Psoas muscle (tissue), 8 donors: Measurements from ENCODE around the gene TESK1. TPM values are rescaled to one million over a fixed set of nuclear protein-coding genes. Genes with fewer than 3 reads are reported as not detected.

Experiments
- ATAC-seq, 4 donors: fragments of 200-7000 bp; cut with Tn5 transposase; one replicate each; pipeline ENCODE4 v1.9.1; 2020; ENCODE audit warnings: moderate library complexity in 3 of 4, mild to moderate bottlenecking in 2 of 4
- DNase-seq, 2 donors: peaks; one replicate each; pipeline ENCODE4 v3.0.0-alpha.2; 2020
- H3K27ac ChIP-seq: fragments of 200-600 bp; one replicate; pipeline ENCODE4 v1.8.0; 2022
- H3K27me3 ChIP-seq, 3 donors: fragments of 200-600 bp in 1 of 3; one replicate each; pipeline versions ENCODE4 v1.6.1 to v1.8.0; 2013 to 2022; ENCODE audit warnings: low read length in 2 of 3, mild to moderate bottlenecking in 2 of 3, moderate library complexity in 1 of 3; ENCODE audit not compliant: insufficient read depth in 3 of 3
- H3K36me3 ChIP-seq, 2 donors: fragments of 200-600 bp in 1 of 2; one replicate each; pipeline versions ENCODE4 v1.6.1 to v1.8.0; 2013 to 2022; ENCODE audit warnings: low read depth in 1 of 2, mild to moderate bottlenecking in 1 of 2, moderate library complexity in 1 of 2; ENCODE audit not compliant: insufficient read depth in 1 of 2
- H3K4me1 ChIP-seq: fragments of 200-600 bp; one replicate; pipeline ENCODE4 v1.8.0; 2022
- H3K4me3 ChIP-seq: fragments of 200-600 bp; one replicate; pipeline ENCODE4 v1.8.0; 2022; ENCODE audit warnings: mild to moderate bottlenecking
- H3K9me3 ChIP-seq: fragments of 200-600 bp; one replicate; pipeline ENCODE4 v1.8.0; 2022
- CTCF ChIP-seq: fragments of 200-600 bp; IDR thresholded peaks from one replicate; pipeline ENCODE4 v1.8.0; 2022; ENCODE audit warnings: antibody characterized with exemption
- WGBS, 3 donors: extraction: QIAGEN DNeasy Blood & Tissue Kit; methylation state at CpG; one replicate each; pipeline versions ENCODE4 v1.1.6 to v1.1.7; 2013; 5-methylcytosine and 5-hydroxymethylcytosine counted together
- intact Hi-C, 2 donors: fragments of 100-400 bp; cut with DNase I; formaldehyde crosslinking; loops; one replicate each; pipeline versions ENCODE4 v1.11.0 to v1.14.2; 2022
- polyA plus RNA-seq, 3 donors: library from polyadenylated mRNA; stranded (reverse); fragments of 200-250 nt; gene quantifications; one replicate each; pipeline ENCODE4 v1.2.3, GENCODE V29; 2013
- total RNA-seq, 4 donors: library from RNA; stranded (reverse); fragmentation: NEBNext Ultra II Directional in 2 of 4; extraction: Animal tissue kit (Norgen Biotek cat#: 25700) in 2 of 4; gene quantifications; one replicate each; pipeline versions ENCODE4 v1.2.1 to v1.2.4, GENCODE V29; 2021 to 2023
- donor health status: healthy with polysubstance abuse.
- donor health status: DM: no; HTN: no; CAD: no; lungs with moderate emphysema.
- donor health status: Bipolar disorder and iron deficiency.
- donor health status: healthy.
- donor health status: DM: yes; HTN: yes; CAD: no.
- donor health status: DM: no; HTN: no; CAD: no.
- donor health status: DM: no; HTN: no; CAD: no.
- donor health status: DM: yes; HTN: yes; CAD: no.

The TESK1 gene
- total and polyA plus RNA-seq, 7 donors = 44.4 to 81.0 (median 60.1) TPM

- ATAC-seq = no peak
- intact Hi-C loops = loop anchor here in 1 of 2 donors (5.0 kb wide), 1 partner anchor 45 kb away; no protein-coding TSS in a partner anchor
Observed at GRCh38 chr9:35627575-35627974, 22.5 kb downstream of the TESK1 start.

GRCh38 chr9:35628389-35628991 lies 23.4 kb downstream of the TESK1 start:
- Histone ChIP-seq H3K36me3 (no peaks in the 10 kb centered on the region), H3K27me3 (no peaks in the 10 kb centered on the region), H3K4me3 (no peak overlapping the region), H3K9me3 (no peaks in the 10 kb centered on the region), H3K27ac (no peak overlapping the region), H3K4me1 (no peaks in the 10 kb centered on the region)
- 97% methylated on average over 6 of the region's 6 CpGs for WGBS, 3 donors
- TF ChIP-seq CTCF = no peak
- intact Hi-C loops = loop anchor here in 1 of 2 donors (5.0 kb wide), 1 partner anchor 46 kb away; no protein-coding TSS in a partner anchor
- DNase-seq (no peak), ATAC-seq (no peak)

More at GRCh38 chr9:35627575-35627974, 22.5 kb downstream of the TESK1 start:
- H3K36me3 ChIP-seq = no peaks in the 10 kb centered on the region
- no peak overlapping the region for H3K4me3 ChIP-seq
- no peak for TF ChIP-seq CTCF
- no peaks in the 10 kb centered on the region for H3K4me1 ChIP-seq
- WGBS, 3 donors = 87 to 89% (median 89%) methylated on average over 2 of the region's 2 CpGs
- H3K27ac ChIP-seq = no peak overlapping the region
- no peaks in the 10 kb centered on the region for H3K27me3 ChIP-seq
- no peaks in the 10 kb centered on the region for H3K9me3 ChIP-seq
- no peak for DNase-seq

- H3K9me3 ChIP-seq = no peaks in the 10 kb centered on the region
- intact Hi-C loops = loop anchor here in 1 of 2 donors (5.0 kb wide), 1 partner anchor 47 kb away; no protein-coding TSS in a partner anchor
- TF ChIP-seq CTCF = no peak
- H3K36me3 ChIP-seq = no peaks in the 10 kb centered on the region
- H3K27ac ChIP-seq = no peak overlapping the region
- no peaks in the 10 kb centered on the region for H3K27me3 ChIP-seq
- no peaks in the 10 kb centered on the region for H3K4me1 ChIP-seq
- no peak for DNase-seq
- H3K4me3 ChIP-seq = no peak overlapping the region
- 82 to 87% (median 85%) methylated on average over 5 of the region's 5 CpGs for WGBS, 3 donors
- ATAC-seq = no peak
Observed at GRCh38 chr9:35629597-35629996, 24.5 kb downstream of the TESK1 start.

- TF ChIP-seq CTCF = no peak
- H3K4me1 ChIP-seq = no peaks in the 10 kb centered on the region
- DNase-seq = no peak
- H3K4me3 ChIP-seq = no peak overlapping the region
- no peaks in the 10 kb centered on the region for H3K9me3 ChIP-seq
- intact Hi-C loops = loop anchor here in 1 of 2 donors (10.0 kb wide), 1 partner anchor 659 kb away; no protein-coding TSS in a partner anchor
- no peaks in the 10 kb centered on the region for H3K27me3 ChIP-seq
- ATAC-seq = no peak
- H3K36me3 ChIP-seq = no peaks in the 10 kb centered on the region
- H3K27ac ChIP-seq = no peak overlapping the region
Observed at GRCh38 chr9:35635730-35636129, 30.7 kb downstream of the TESK1 start.
